Left lung (tissue), 10 donors: ENCODE measurements around the gene IPO13. TPM values are rescaled to one million over a fixed set of nuclear protein-coding genes. Genes with fewer than 3 reads are reported as not detected.

Source experiments
- ATAC-seq: fragments of 200-7000 bp; cut with Tn5 transposase; one replicate; pipeline ENCODE4 v1.9.1; 2020; ENCODE audit warnings: moderate library complexity
- DNase-seq, 4 donors: peaks; one replicate each; pipeline ENCODE4 v3.0.0-alpha.2; 2013 to 2020
- H3K27ac ChIP-seq, 2 donors: fragments of 200-600 bp; sonication (generic) in 1 of 2; one replicate each; pipeline versions ENCODE4 v1.5.0 to v1.8.0; 2020 to 2021
- H3K27me3 ChIP-seq, 2 donors: fragments of 200-600 bp; sonication (generic) in 1 of 2; one replicate each; pipeline versions ENCODE4 v1.5.0 to v1.8.0; 2020 to 2021
- H3K36me3 ChIP-seq, 2 donors: fragments of 200-600 bp; sonication (generic) in 1 of 2; one replicate each; pipeline versions ENCODE4 v1.5.0 to v1.8.0; 2020 to 2021
- H3K4me1 ChIP-seq, 2 donors: fragments of 200-600 bp; one replicate each; pipeline ENCODE4 v1.8.0; 2021
- H3K4me3 ChIP-seq, 2 donors: fragments of 200-600 bp; sonication (generic) in 1 of 2; one replicate each; pipeline versions ENCODE4 v1.5.0 to v1.8.0; 2020 to 2021; ENCODE audit warnings: mild to moderate bottlenecking in 1 of 2
- H3K9me3 ChIP-seq, 2 donors: fragments of 200-600 bp; sonication (generic) in 1 of 2; one replicate each; pipeline versions ENCODE4 v1.5.0 to v1.8.0; 2020 to 2021
- intact Hi-C, 2 donors: fragments of 100-400 bp; cut with DNase I; formaldehyde crosslinking; loops; one replicate each; pipeline versions ENCODE4 v1.11.2 to v1.14.2; 2022
- polyA plus RNA-seq, 6 donors: library from polyadenylated mRNA; unstranded; fragments of 120-200 nt; gene quantifications; one replicate each; pipeline ENCODE4 v1.2.1, GENCODE V29; 2013; ENCODE audit not compliant: insufficient read length in 6 of 6
- total RNA-seq, 2 donors: library from RNA; stranded (reverse); fragmentation: NEBNext Ultra II Directional; extraction: Animal tissue kit (Norgen Biotek cat#: 25700); gene quantifications; one replicate each; pipeline ENCODE4 v1.2.1, GENCODE V29; 2021
- TF ChIP-seq, protein P1 (sequence below), 2 donors: fragments of 200-600 bp; sonication (generic) in 1 of 2; IDR thresholded peaks; one replicate each; pipeline versions ENCODE4 v1.5.0 to v1.8.0; 2021; ENCODE audit warnings: antibody characterized with exemption in 2 of 2
- donor health status: DM: no; HTN: yes; CAD: no.
- donor health status: DM: no; HTN: no; CAD: no.

The IPO13 gene
- total and polyA plus RNA-seq, 8 donors = 18.0 to 33.4 (median 22.0) TPM

DNA sequence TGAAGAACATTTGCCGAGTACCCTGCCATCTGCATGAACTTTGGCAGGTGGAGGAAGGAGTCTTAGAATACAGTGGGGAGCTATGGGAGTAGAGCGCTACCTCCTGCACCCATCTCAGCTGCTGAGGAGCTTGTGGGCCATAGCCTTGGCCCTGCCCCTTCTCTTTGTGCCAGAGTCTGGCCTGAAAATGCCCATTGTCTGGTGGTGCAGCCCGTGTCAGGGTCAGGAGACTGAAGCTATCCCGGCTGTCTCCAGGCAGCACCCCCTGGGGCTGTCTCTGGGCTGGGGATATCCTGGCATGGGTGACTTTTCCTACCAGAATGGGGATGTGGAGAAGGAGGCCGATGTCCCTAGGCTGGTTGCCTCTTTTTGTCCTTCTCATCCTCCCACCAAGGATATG, 7.3 kb downstream of the IPO13 start:
- H3K36me3 ChIP-seq = peaks cover 0 to 46% of the 10 kb centered on the region in 2 donors
- H3K27me3 ChIP-seq = no peaks in the 10 kb centered on the region
- no peaks in the 10 kb centered on the region for H3K9me3 ChIP-seq
- intact Hi-C loops = no loop called here
- H3K4me3 ChIP-seq = no peak overlapping the region
- H3K4me1 ChIP-seq = peaks cover 0 to 4% of the 10 kb centered on the region in 2 donors
- DNase-seq = no peak
- H3K27ac ChIP-seq = no peak overlapping the region
- no peak for ATAC-seq
- TF ChIP-seq, protein P1, sequence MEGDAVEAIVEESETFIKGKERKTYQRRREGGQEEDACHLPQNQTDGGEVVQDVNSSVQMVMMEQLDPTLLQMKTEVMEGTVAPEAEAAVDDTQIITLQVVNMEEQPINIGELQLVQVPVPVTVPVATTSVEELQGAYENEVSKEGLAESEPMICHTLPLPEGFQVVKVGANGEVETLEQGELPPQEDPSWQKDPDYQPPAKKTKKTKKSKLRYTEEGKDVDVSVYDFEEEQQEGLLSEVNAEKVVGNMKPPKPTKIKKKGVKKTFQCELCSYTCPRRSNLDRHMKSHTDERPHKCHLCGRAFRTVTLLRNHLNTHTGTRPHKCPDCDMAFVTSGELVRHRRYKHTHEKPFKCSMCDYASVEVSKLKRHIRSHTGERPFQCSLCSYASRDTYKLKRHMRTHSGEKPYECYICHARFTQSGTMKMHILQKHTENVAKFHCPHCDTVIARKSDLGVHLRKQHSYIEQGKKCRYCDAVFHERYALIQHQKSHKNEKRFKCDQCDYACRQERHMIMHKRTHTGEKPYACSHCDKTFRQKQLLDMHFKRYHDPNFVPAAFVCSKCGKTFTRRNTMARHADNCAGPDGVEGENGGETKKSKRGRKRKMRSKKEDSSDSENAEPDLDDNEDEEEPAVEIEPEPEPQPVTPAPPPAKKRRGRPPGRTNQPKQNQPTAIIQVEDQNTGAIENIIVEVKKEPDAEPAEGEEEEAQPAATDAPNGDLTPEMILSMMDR (IDR thresholded peaks at IDR 0.05) = no peak

DNA sequence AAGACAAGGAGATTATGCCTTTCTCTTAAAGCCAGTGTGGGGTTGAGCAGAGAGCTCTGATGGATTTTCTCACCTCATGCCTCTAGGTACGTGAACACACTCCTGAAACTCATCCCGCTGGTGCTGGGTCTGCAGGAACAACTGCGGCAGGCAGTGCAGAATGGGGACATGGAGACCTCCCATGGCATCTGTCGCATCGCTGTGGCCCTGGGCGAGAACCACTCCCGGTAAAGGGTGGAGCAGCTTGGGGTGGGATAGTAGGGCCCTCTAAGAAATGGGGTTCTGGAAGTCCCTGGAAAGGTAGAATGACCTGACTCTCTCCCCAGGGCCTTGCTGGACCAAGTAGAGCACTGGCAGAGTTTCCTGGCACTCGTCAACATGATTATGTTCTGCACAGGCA, 9.5 kb downstream of the IPO13 start:
- H3K27ac ChIP-seq = no peak overlapping the region
- DNase-seq = no peak
- H3K36me3 ChIP-seq = peaks cover 0 to 57% of the 10 kb centered on the region in 2 donors
- H3K9me3 ChIP-seq = no peaks in the 10 kb centered on the region
- no peak overlapping the region for H3K4me3 ChIP-seq
- H3K27me3 ChIP-seq = no peaks in the 10 kb centered on the region
- intact Hi-C loops = no loop called here
- no peak for ATAC-seq
- no peaks in the 10 kb centered on the region for H3K4me1 ChIP-seq
- TF ChIP-seq, protein P1 (IDR thresholded peaks at IDR 0.05) = no peak

DNA sequence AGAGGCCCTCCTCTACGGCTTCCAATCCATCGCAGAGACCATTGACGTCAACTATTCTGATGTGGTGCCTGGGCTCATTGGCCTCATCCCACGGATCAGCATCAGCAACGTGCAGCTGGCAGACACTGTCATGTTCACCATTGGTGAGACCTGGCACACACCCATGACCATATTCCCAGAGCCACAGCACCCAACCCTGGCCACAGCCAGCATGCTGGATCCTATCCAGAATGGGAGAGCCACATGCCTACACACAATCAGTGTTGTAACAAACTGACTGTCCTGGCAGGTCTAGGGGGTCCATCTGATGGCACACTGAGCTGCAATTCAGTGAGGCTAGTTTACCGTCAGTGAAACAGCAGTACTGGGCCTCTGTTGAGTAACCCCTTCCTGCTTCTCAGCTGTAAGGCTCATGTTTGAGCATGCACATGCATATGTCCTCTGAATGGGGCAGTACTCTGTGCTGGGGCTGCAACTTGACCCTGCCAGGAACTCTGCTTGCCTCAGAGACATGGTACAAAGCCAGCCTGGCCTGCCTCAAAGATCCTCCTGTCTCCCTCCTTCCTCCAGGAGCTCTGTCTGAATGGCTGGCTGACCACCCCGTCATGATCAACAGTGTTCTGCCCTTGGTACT, 10.8 kb downstream of the IPO13 start:
- TF ChIP-seq, protein P1 (IDR thresholded peaks at IDR 0.05) = no peak
- ATAC-seq (no peak), DNase-seq (no peak)
- H3K4me1 ChIP-seq = no peaks in the 10 kb centered on the region
- H3K4me3 ChIP-seq = no peak overlapping the region
- H3K36me3 ChIP-seq = peaks cover 0 to 70% of the 10 kb centered on the region in 2 donors
- H3K9me3 ChIP-seq = no peaks in the 10 kb centered on the region
- H3K27ac ChIP-seq = no peak overlapping the region
- no peaks in the 10 kb centered on the region for H3K27me3 ChIP-seq
- intact Hi-C loops = no loop called here

DNA sequence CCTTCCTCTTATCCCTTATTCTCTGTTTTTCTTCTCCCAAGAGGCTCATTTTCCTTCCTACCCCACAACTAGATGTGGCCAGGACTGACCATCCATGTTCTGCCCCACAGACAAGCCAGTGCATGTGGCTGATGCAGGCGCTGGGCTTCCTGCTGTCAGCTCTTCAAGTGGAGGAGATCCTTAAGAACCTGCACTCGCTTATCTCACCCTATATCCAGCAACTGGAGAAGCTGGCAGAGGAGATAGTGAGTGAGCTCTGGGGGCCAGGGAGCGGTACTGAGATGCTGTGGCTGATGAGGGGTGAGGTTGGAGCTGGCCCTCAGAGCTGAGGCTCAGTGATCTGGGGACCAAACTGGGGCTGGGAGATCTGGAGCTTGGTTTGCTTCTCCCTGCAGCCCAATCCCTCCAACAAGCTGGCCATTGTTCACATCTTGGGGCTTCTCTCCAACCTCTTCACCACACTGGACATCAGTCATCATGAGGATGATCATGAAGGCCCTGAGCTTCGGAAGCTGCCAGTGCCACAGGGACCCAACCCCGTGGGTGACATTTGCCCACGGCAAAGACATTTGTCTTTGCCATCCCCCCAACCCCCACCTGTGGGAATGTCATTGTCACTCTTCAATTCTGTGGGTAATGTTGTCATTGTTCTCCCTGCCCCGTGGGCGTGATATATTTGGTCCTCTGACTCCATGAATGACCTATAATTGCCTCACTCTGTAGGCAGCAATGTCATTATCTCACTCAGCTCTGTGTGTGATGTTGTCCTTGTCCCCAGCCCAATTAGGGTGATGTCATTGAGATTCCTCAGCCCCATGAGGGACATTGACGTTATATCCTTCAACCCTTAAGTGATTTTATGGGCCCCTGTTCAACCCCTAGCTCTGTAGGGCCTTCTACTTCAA, 11.9 kb downstream of the IPO13 start:
- H3K4me3 ChIP-seq = no peak overlapping the region
- no peak for DNase-seq
- H3K36me3 ChIP-seq = peaks cover 0 to 65% of the 10 kb centered on the region in 2 donors
- H3K27me3 ChIP-seq = no peaks in the 10 kb centered on the region
- intact Hi-C loops = no loop called here
- no peak overlapping the region for H3K27ac ChIP-seq
- TF ChIP-seq, protein P1 (IDR thresholded peaks at IDR 0.05) = no peak
- no peaks in the 10 kb centered on the region for H3K4me1 ChIP-seq
- ATAC-seq = no peak
- H3K9me3 ChIP-seq = no peaks in the 10 kb centered on the region

DNA sequence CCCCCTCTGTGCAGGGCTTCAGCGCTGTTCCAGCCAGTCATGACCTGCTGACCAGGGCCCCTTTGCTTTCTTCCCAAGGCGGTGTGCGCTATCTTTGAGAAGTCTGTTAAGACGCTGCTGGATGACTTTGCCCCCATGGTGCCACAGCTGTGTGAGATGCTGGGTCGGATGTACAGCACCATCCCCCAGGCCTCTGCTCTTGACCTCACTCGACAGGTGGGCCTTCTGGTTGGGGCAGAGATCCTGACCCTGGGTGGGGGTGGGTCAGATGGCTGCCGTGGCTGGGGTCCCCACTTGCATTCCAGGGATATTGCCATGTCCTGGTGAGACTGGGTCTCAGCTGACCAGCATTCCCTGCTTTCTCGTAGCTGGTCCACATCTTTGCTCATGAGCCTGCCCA, 14.0 kb downstream of the IPO13 start:
- no peaks in the 10 kb centered on the region for H3K4me1 ChIP-seq
- no peak for DNase-seq
- H3K36me3 ChIP-seq = peaks cover 0 to 71% of the 10 kb centered on the region in 2 donors
- intact Hi-C loops = no loop called here
- no peak for ATAC-seq
- H3K27ac ChIP-seq = no peak overlapping the region
- no peak overlapping the region for H3K4me3 ChIP-seq
- TF ChIP-seq, protein P1 (IDR thresholded peaks at IDR 0.05) = no peak
- H3K27me3 ChIP-seq = no peaks in the 10 kb centered on the region
- H3K9me3 ChIP-seq = no peaks in the 10 kb centered on the region
